HCT116 (cell line): ENCODE measurements around the gene TIMM9.

Source experiments
- CEBPB ChIP-seq: IDR thresholded peaks from 2 replicates; pipeline ENCODE4 v1.6.1; 2012; ENCODE audit warnings: low read depth
- EGR1 ChIP-seq: IDR thresholded peaks from 2 replicates; pipeline ENCODE4 v1.6.1; 2012; ENCODE audit warnings: low read depth
- EZH2 ChIP-seq: fragments of 200-600 bp; sonication (generic); IDR thresholded peaks from 2 replicates; pipeline ENCODE4 v1.6.1; 2017; ENCODE audit warnings: antibody characterized with exemption, mixed run types
- EZH2phosphoT487 ChIP-seq: fragments of 200-600 bp; IDR thresholded peaks from 2 replicates; pipeline ENCODE4 v1.6.1; 2018; ENCODE audit warnings: antibody characterized with exemption, borderline replicate concordance
- FOSL1 ChIP-seq: IDR thresholded peaks from 2 replicates; pipeline ENCODE4 v1.6.1; 2012; ENCODE audit warnings: low read depth
- JUND ChIP-seq: IDR thresholded peaks from 2 replicates; pipeline ENCODE4 v1.6.1; 2012
- POLR2A ChIP-seq: IDR thresholded peaks from 2 replicates; pipeline ENCODE4 v1.7.0; 2011; ENCODE audit warnings: borderline replicate concordance; ENCODE audit not compliant: insufficient read depth, insufficient read length; ENCODE audit errors: extremely low read depth
- POLR2AphosphoS5 ChIP-seq: IDR thresholded peaks from 2 replicates; pipeline ENCODE4 v1.6.1; 2011; ENCODE audit warnings: mild to moderate bottlenecking, low read depth, low read length, moderate library complexity
- RAD21 ChIP-seq: IDR thresholded peaks from 2 replicates; pipeline ENCODE4 v1.6.1; 2012; ENCODE audit warnings: low read depth, mild to moderate bottlenecking
- SP1 ChIP-seq: IDR thresholded peaks from 2 replicates; pipeline ENCODE4 v1.6.1; 2012; ENCODE audit warnings: low read depth
- TF ChIP-seq, protein P1 (sequence below), 3 experiments: fragments of 200-600 bp in 1 of 3; sonication (generic) in 1 of 3; IDR thresholded peaks in 2 of 3; conservative IDR thresholded peaks in 1 of 3; 2 replicates each; pipeline ENCODE4 v1.5.1; 2012 to 2017; ENCODE audit warnings: low read depth in 2 of 3, low read length in 2 of 3, antibody characterized with exemption in 1 of 3, borderline replicate concordance in 1 of 3, control low read depth in 1 of 3, mild to moderate bottlenecking in 1 of 3, mixed read lengths in 1 of 3, mixed run types in 1 of 3, moderate library complexity in 1 of 3; ENCODE audit not compliant: insufficient read depth in 1 of 3
- TF ChIP-seq, protein P2 (sequence below): IDR thresholded peaks from 2 replicates; pipeline ENCODE4 v1.6.1; 2011; ENCODE audit warnings: mild to moderate bottlenecking, low read length, moderate library complexity; ENCODE audit not compliant: insufficient replicate concordance; ENCODE audit errors: extremely low read depth

DNA sequence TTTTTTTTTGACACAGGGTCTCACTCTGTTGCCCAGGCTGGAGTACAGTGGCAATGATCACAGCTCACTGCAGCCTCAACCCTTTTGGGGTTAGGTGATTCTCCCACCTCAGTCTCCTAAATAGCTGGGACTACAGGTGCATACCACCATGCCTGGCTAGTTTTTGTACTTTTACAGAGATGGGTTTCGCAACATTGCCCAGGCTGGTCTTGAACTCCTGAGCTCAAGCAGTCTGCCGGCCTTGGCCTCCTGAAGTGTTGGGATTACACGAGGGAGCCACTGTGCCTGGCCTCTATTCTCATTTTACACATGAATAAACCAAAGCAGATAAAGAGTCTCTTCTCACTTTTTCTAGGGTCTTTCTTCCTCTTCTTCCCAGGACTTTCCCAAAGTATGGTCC lies 28.4 kb downstream of the TIMM9 start:
- TF ChIP-seq, protein P1, sequence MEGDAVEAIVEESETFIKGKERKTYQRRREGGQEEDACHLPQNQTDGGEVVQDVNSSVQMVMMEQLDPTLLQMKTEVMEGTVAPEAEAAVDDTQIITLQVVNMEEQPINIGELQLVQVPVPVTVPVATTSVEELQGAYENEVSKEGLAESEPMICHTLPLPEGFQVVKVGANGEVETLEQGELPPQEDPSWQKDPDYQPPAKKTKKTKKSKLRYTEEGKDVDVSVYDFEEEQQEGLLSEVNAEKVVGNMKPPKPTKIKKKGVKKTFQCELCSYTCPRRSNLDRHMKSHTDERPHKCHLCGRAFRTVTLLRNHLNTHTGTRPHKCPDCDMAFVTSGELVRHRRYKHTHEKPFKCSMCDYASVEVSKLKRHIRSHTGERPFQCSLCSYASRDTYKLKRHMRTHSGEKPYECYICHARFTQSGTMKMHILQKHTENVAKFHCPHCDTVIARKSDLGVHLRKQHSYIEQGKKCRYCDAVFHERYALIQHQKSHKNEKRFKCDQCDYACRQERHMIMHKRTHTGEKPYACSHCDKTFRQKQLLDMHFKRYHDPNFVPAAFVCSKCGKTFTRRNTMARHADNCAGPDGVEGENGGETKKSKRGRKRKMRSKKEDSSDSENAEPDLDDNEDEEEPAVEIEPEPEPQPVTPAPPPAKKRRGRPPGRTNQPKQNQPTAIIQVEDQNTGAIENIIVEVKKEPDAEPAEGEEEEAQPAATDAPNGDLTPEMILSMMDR (IDR thresholded peaks at IDR 0.05 in 2 of 3, conservative IDR thresholded peaks at IDR 0.05 in 1 of 3; ENCODE audit: borderline replicate concordance in 1 of 3, insufficient read depth in 1 of 3, low read depth in 2 of 3, low read length in 2 of 3) = no peak
- no peak for TF ChIP-seq EGR1
- TF ChIP-seq POLR2AphosphoS5 = no peak
- no peak for TF ChIP-seq FOSL1
- no peak for TF ChIP-seq SP1
- TF ChIP-seq CEBPB = no peak
- no peak for TF ChIP-seq RAD21
- no peak for TF ChIP-seq POLR2A
- no peak for TF ChIP-seq EZH2phosphoT487
- TF ChIP-seq JUND = no peak
- TF ChIP-seq, protein P2, sequence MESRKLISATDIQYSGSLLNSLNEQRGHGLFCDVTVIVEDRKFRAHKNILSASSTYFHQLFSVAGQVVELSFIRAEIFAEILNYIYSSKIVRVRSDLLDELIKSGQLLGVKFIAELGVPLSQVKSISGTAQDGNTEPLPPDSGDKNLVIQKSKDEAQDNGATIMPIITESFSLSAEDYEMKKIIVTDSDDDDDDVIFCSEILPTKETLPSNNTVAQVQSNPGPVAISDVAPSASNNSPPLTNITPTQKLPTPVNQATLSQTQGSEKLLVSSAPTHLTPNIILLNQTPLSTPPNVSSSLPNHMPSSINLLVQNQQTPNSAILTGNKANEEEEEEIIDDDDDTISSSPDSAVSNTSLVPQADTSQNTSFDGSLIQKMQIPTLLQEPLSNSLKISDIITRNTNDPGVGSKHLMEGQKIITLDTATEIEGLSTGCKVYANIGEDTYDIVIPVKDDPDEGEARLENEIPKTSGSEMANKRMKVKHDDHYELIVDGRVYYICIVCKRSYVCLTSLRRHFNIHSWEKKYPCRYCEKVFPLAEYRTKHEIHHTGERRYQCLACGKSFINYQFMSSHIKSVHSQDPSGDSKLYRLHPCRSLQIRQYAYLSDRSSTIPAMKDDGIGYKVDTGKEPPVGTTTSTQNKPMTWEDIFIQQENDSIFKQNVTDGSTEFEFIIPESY = no peak
- TF ChIP-seq EZH2 = no peak
